PFSK-1 (cell line): ENCODE data around the gene ZFAND3.

Experiments
- FOXP2 ChIP-seq: optimal IDR thresholded peaks from 2 replicates; pipeline ENCODE3; 2011; ENCODE audit warnings: borderline replicate concordance, control low read depth, inconsistent platforms; ENCODE audit not compliant: insufficient read depth; ENCODE audit errors: extremely low read length, extremely low read depth
- POLR2AphosphoS5 ChIP-seq: IDR thresholded peaks from 2 replicates; pipeline ENCODE4 v1.6.1; 2012; ENCODE audit warnings: low read depth, mild to moderate bottlenecking, control low read depth, low read length, moderate library complexity
- REST ChIP-seq, 2 experiments: IDR thresholded peaks; 2 replicates each; pipeline versions ENCODE4 v1.6.1 to v1.8.0; 2011 to 2012; ENCODE audit warnings: low read depth in 2 of 2, low read length in 2 of 2, control low read depth in 1 of 2, inconsistent platforms in 1 of 2, mild to moderate bottlenecking in 1 of 2, moderate library complexity in 1 of 2; ENCODE audit not compliant: insufficient read depth in 1 of 2
- SIN3A ChIP-seq: IDR thresholded peaks from 2 replicates; pipeline ENCODE4 v1.6.1; 2012; ENCODE audit warnings: mild to moderate bottlenecking, low read length, moderate library complexity, borderline replicate concordance; ENCODE audit not compliant: insufficient read depth
- TAF1 ChIP-seq: IDR thresholded peaks from 2 replicates; pipeline ENCODE4 v1.6.1; 2012; ENCODE audit warnings: low read length, control low read depth, borderline replicate concordance; ENCODE audit not compliant: insufficient read depth

The ZFAND3 gene

DNA sequence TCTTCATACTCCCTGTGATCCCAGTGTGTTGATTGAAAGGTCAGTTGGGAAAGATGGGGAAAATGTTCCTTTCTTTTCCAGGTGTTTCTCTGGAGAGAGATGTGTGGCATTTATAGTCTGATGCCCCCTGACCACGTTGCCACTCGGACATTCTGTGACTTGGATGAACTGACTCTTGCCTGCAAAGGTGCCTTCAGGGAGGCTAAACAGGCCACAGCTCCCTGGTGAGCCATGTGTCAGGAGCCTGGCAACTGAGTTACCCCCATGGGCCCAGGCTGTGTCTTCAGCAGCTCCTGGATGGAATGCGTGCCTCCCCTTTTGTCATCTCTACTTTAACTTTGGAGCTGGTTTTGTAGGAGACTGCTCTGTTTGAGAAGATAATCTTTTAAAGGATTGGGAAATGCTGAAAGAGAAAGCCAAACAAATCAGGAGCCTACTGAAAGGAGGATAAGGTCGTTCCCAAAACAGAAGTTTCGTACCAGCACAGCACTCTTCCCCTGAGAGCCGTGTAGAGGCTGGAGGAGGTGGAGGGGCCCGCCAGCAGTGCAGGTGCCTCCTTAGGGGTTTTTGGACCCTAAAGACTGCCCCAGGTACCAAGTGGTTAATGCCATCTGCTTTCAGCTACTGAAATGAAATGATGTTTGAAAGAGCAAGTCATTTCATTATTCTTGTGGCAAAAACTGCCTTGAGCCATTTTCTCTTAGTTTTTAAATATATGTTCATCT is 322.8 kb downstream of the ZFAND3 start:
- TF ChIP-seq FOXP2 (no peak), POLR2AphosphoS5 (no peak), SIN3A (no peak), TAF1 (no peak), REST (IDR thresholded peaks at IDR 0.05; ENCODE audit: insufficient read depth in 1 of 2, low read depth in 2 of 2, low read length in 2 of 2) (no peak)

GRCh38 chr6:38143191-38144150 is 323.9 kb downstream of the ZFAND3 start:
- TF ChIP-seq POLR2AphosphoS5 (no peak), REST (IDR thresholded peaks at IDR 0.05; ENCODE audit: insufficient read depth in 1 of 2, low read depth in 2 of 2, low read length in 2 of 2) (no peak), FOXP2 (no peak), TAF1 (no peak), SIN3A (no peak)

GRCh38 chr6:38144365-38144945 is 324.9 kb downstream of the ZFAND3 start:
- TF ChIP-seq POLR2AphosphoS5 (no peak), REST (IDR thresholded peaks at IDR 0.05; ENCODE audit: insufficient read depth in 1 of 2, low read depth in 2 of 2, low read length in 2 of 2) (no peak), TAF1 (no peak), SIN3A (no peak), FOXP2 (no peak)

- no peak for TF ChIP-seq REST (IDR thresholded peaks at IDR 0.05; ENCODE audit: insufficient read depth in 1 of 2, low read depth in 2 of 2, low read length in 2 of 2)
- TF ChIP-seq POLR2AphosphoS5, result no peak
- TF ChIP-seq FOXP2, result no peak
- no peak for TF ChIP-seq SIN3A
- no peak for TF ChIP-seq TAF1
These were observed 326.6 kb downstream of the ZFAND3 start for GRCh38 chr6:38146021-38146733.
